SK-N-DZ (cell line): Measurements from ENCODE around the gene SATB2.

ENCODE experiments used
- DNase-seq: peaks from one replicate; pipeline ENCODE4 v3.0.0-alpha.2; 2015; ENCODE audit warnings: low spot score

The SATB2 gene

GRCh38 chr2:199452260-199452990 is 5.3 kb downstream of the SATB2 start:
- peak; percentile 43 for DNase-seq

- no peak for DNase-seq
Observed at GRCh38 chr2:199449956-199450355, 7.8 kb downstream of the SATB2 start.

DNA sequence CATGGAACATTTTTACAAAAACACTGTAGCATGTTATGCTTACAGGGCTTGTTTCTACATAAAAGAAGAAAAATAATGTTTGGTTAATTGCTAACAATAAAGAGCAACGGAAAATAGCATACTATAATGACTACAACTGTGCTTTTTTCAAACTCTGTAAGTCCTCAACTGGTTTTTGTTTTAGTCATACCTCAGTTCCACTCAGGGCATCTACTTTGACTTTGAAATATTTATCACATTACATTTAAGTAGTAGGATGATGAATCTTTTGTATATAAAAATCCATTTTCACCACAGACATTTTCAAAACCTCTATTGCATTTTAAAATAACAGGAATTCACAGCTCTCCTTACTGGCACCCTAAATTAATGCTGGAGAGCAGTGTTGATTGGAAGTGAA is 8.3 kb downstream of the SATB2 start:
- no peak for DNase-seq

- no peak for DNase-seq
Observed at GRCh38 chr2:199446996-199447576, 10.7 kb downstream of the SATB2 start.

- DNase-seq: no peak
Observed at GRCh38 chr2:199444749-199445148, 13.0 kb downstream of the SATB2 start.

DNA sequence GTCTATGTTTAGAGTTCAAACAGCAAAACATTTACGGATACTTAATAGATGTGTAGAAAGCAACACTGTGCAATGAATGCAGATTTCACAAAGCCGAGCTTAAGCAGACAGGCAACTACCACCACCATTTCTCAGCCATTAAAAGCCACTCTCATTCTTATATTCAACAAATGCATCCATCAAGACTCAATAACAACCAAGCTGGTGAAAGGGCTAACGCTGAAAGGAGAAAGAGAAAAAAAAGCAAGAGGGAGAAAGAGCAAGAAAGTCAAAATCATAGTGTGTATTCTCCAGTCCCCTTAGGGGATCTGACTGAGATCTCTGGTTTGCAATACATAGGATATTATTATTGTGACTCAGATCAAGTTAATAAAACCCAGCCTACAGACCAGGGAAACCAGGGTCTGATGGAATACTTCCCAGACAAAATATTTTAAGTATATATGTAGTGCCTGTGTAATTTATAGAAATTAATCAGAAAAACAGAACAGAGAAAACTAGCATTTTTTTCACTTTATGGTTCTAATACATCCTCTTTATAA is 14.1 kb downstream of the SATB2 start:
- DNase-seq: no peak

DNA sequence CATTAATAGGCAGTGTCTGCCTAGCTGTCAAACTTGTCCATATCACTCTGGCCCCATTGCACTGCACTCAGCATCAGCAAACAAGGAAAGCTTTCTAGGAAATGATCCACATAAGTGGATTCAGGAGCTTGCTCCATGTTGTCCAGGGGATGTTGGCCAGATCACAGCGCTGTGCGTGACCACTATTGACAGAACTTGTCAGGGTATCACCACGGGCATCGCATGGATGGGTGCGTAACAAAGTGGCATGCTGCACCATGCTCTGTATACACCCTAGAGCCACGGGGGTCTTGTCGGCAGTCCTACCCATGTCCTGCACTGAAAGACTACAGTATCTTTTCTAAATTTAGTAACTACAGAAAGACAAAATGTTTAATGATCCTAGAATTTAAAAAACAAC is 15.6 kb downstream of the SATB2 start:
- no peak for DNase-seq

DNA sequence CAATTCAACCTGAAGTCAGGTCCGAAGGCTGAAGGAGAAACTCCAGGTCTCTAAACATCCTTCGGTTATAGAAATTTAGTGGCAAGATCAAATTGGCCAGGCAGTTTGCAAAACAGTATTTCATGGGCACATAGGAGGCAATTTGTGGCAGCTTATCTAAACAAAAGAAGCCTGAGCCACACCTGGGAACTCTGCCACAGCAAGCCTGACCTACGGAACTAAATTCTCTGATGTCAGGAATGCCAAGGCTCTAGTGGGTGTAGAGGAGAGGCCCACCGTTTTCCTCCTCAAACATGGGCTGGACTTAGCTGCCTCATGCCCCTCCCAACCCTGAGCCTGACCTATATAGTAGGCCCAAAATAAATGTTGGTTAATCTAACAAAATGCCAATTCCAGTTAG is 16.0 kb downstream of the SATB2 start:
- DNase-seq: no peak

- no peak for DNase-seq
Observed at GRCh38 chr2:199440118-199440517, 17.6 kb downstream of the SATB2 start.

GRCh38 chr2:199439542-199439941 is 18.2 kb downstream of the SATB2 start:
- no peak for DNase-seq

GRCh38 chr2:199439066-199439465 is 18.7 kb downstream of the SATB2 start:
- no peak for DNase-seq

DNA sequence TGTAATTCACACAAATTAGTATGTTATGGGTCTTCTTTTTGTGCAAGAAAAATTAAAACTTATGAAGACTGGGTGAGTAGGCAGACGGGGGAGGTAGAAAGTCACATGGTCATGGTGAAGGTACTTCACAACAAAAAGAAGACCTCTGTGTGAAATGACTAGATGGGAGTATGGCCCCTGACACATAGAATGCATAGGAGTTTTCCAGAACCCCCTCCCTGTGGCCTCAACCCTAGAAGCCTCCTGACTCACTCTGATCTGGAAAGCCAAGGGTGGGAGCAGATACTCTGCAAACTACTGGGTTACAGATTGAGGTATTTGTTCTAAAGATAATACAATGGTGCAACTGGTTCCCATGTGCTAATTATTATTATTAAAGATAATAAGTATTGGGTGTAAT is 23.2 kb downstream of the SATB2 start:
- no peak for DNase-seq

- DNase-seq: no peak
Observed at GRCh38 chr2:199433204-199433832, 24.4 kb downstream of the SATB2 start.

- no peak for DNase-seq
Observed at GRCh38 chr2:199431746-199432213, 26.0 kb downstream of the SATB2 start.

DNA sequence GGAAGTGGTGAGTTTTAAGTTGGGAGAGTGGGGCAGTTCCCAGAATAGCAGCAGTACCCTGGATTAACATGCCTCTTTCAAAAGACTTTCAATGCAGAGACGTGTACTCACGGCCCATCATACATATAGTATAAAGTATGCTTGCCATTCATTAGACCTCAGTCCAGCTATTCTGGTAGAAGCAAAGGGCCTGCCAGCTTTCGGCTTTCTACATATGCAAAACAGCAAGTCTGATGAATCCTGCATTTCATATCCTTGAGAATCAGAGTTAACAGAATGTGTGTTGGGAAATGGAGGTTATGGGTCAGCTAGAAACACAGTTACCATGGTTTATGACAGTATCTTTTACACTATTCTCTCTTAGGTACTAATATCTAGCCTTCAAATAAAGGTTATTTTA is 27.5 kb downstream of the SATB2 start:
- no peak for DNase-seq

DNA sequence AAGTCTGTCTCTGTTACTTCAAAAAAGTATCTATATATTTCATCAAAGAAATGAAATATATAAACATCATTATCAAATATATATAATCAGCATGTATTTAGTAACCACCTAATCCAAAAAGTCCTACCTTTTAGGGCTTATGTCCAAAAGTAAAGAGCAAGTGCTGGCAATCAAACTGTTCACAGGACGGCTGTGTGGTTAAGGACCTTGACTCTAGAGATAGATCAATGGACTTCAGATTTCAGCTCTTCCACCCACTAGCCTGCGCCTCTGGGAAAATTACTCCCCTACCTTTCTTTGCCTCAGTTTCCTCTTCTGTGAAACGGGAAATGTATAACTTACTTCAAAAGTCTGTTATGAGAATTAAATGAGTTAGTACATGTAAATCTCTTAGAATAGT is 29.4 kb downstream of the SATB2 start:
- no peak for DNase-seq

DNA sequence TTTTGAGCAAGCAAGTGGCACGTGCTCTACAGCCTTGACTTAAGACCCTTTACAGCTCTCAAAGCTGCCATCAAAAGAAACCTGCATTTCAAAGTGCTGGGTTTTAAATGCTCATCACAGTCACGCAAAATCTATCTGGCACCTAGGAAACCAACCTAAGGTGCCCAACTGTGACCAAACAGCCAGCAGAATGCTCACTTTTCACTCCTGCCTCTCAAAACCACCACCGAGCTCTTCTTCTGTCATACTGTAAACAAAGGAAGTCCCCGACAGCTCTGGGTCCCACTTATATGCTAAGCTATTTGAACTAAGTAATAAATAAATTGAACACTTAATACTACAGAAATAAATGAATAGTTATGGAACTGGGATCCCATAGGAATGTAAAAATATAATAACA is 33.6 kb downstream of the SATB2 start:
- no peak for DNase-seq

GRCh38 chr2:199419428-199419827 is 38.3 kb downstream of the SATB2 start:
- peak; percentile 47 for DNase-seq

DNA sequence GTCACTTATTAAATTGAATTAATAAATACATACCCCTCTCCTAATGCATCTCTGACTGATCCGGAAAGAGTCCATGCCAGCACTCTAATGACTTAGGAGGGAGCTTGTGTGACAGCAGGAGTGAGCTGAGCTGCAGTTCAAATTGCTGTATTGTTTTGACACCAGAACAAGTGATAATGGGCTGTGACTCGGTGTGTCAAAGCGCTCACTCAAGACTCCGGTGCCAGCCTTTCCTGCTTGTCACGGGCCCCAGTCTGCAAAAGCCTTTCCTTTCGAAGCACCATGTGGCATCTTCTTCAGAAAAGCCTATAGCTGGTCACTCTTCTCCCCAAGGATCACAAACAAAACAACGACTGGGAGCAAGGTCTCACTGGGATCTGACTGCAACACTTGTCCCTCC is 43.3 kb downstream of the SATB2 start:
- no peak for DNase-seq

DNA sequence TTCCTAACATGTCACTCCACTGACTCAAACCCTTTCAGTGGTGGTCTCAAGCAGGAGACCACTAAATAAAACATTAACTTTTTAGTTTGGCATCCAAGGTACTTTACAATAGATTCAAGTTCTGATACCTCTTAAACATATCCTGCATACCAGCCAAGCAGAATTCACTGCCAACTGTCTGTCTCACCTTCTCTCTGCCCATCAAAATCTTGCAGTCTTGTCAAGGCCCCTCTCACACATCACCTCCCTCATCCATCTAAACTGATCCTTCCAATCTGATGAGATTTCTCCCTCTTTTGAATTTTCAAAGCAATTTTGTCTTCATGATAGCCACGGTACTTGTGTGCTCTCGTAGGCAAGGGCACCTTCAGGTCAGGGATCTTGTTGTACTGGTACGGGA is 43.7 kb downstream of the SATB2 start:
- no peak for DNase-seq

DNA sequence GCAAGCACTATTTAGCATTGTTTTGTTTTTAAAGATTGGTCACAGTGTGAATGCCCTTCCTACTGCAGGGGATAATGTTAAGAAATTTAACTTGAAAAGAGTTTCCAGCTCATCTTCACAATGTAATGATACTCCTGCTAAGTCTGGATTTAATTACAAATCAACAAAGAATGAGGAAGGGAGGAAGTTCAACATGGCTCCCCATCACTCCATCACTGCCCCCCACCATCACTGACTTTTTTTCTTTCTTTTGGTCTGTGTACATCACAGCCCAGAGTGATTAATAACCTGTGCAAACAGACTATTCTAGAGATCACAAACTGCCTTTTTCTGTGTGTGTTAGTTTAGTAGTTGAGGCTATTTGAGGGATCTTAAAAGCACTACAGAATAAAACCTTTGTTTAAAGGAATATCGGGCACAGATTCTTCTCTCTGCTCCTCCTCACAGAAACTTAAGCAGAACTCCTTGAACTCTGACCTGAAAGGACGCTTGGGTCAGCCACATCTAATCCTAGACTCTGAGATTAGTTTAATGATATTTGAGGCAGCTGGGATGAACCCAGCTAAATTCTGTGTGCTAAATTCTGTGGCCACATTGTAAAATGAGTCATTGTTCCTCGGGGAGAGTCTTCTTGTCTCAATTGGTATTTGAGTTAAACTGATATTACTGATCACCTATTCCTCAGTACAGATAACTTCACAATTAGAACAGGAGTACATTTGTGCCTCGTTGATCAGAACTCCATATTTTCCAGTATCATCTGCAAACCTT is 47.8 kb downstream of the SATB2 start:
- no peak for DNase-seq

DNA sequence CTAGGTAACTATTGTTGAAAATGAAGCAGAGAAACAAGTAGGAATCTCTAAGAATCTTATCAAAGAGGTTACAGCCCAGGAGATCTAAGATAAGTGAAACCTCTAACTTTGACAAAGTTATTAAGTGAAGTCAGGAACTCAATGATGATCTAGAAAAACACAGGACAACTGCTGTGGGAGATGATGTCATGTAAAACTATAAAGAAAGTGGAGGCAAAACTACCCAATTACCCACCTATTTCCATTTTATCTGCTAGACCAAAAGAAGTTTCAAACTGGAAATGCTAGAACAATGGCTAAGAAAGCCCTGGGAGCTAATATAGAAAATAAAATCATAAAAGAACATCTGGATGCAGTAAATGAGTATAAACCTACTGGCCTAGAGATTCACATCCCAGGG is 50.3 kb downstream of the SATB2 start:
- no peak for DNase-seq
